ENCODE data around the gene MACROD2.
A peak's percentile ranks its signal among the peaks of the same experiment; 100 is the strongest.
"Not testable (repeated sequence)": the region's sequence is repeated elsewhere in the genome, so short reads cannot be mapped to it uniquely, and the experiment has no call there.

MACROD2 gene

GRCh38 chr20:15076785-15077184, 1081.5 kb downstream of the MACROD2 start:
- DNase-seq, result no peak

- DNase-seq, result no peak
Observed at GRCh38 chr20:15077733-15078250, 1082.5 kb downstream of the MACROD2 start.

- DNase-seq, result no peak
Observed at GRCh38 chr20:15079594-15080340, 1084.5 kb downstream of the MACROD2 start.

GRCh38 chr20:15081261-15081660, 1085.9 kb downstream of the MACROD2 start:
- no peak for DNase-seq

GRCh38 chr20:15091421-15092037, 1096.2 kb downstream of the MACROD2 start:
- DNase-seq, result peak; percentile 19

- DNase-seq, result no peak
Observed at GRCh38 chr20:15098351-15098750, 1103.0 kb downstream of the MACROD2 start.

- DNase-seq, result no peak
Observed at GRCh38 chr20:15099130-15099529, 1103.8 kb downstream of the MACROD2 start.

GRCh38 chr20:15100506-15101160, 1105.3 kb downstream of the MACROD2 start:
- DNase-seq, result no peak

- DNase-seq, result no peak
Observed at GRCh38 chr20:15107931-15108330, 1112.6 kb downstream of the MACROD2 start.

GRCh38 chr20:15109494-15109893, 1114.2 kb downstream of the MACROD2 start:
- DNase-seq, result no peak

- no peak for DNase-seq
Observed at GRCh38 chr20:15111654-15112053, 1116.3 kb downstream of the MACROD2 start.

GRCh38 chr20:15113144-15113773, 1117.9 kb downstream of the MACROD2 start:
- DNase-seq, result no peak

GRCh38 chr20:15119852-15120487, 1124.7 kb downstream of the MACROD2 start:
- no peak for DNase-seq

- DNase-seq, result no peak
Observed at GRCh38 chr20:15122613-15123012, 1127.3 kb downstream of the MACROD2 start.

- DNase-seq, result no peak
Observed at GRCh38 chr20:15131176-15131575, 1135.9 kb downstream of the MACROD2 start.

GRCh38 chr20:15138548-15139126, 1143.3 kb downstream of the MACROD2 start:
- no peak for DNase-seq

GRCh38 chr20:15139522-15139921, 1144.2 kb downstream of the MACROD2 start:
- DNase-seq, result no peak

GRCh38 chr20:15140286-15140685, 1145.0 kb downstream of the MACROD2 start:
- no peak for DNase-seq

- not testable (repeated sequence) for DNase-seq
Observed at GRCh38 chr20:15140940-15141339, 1145.6 kb downstream of the MACROD2 start.

- no peak for DNase-seq
Observed at GRCh38 chr20:15141861-15142260, 1146.5 kb downstream of the MACROD2 start.

GRCh38 chr20:15143478-15143877, 1148.2 kb downstream of the MACROD2 start:
- no peak for DNase-seq

- no peak for DNase-seq
Observed at GRCh38 chr20:15144916-15145315, 1149.6 kb downstream of the MACROD2 start.

Data from MV-4-11 (cell line).